Thyroid gland (tissue), 4 donors: ENCODE data around the gene VMP1. TPM values are rescaled to one million over a fixed set of nuclear protein-coding genes. Genes with fewer than 3 reads are reported as not detected.

ENCODE experiments used
- DNase-seq, 2 donors: peaks; one replicate each; pipeline ENCODE4 v3.0.0-alpha.2; 2019
- H3K27ac ChIP-seq, 3 donors: fragments of 200-600 bp; sonication (generic); 1 replicate in 2 of 3; 2 replicates in 1 of 3; pipeline ENCODE4 v1.5.1; 2016 to 2019; ENCODE audit warnings: mild to moderate bottlenecking in 1 of 3, moderate library complexity in 1 of 3
- H3K27me3 ChIP-seq: fragments of 200-600 bp; sonication (generic); one replicate; pipeline ENCODE4 v1.5.1; 2019
- H3K36me3 ChIP-seq, 2 donors: fragments of 200-600 bp; sonication (generic); one replicate each; pipeline ENCODE4 v1.5.1; 2016 to 2019
- H3K4me1 ChIP-seq, 2 donors: fragments of 200-600 bp; sonication (generic); one replicate each; pipeline ENCODE4 v1.5.1; 2017 to 2019
- H3K4me3 ChIP-seq, 3 donors: fragments of 200-600 bp; sonication (generic); replicated peaks in 1 of 3; 1 replicate in 2 of 3; 2 replicates in 1 of 3; pipeline ENCODE4 v1.5.1; 2016; ENCODE audit warnings: mild to moderate bottlenecking in 1 of 3
- H3K9me3 ChIP-seq: fragments of 200-600 bp; sonication (generic); one replicate; pipeline ENCODE4 v1.5.1; 2017
- POLR2A ChIP-seq, 2 donors: fragments of 450-650 bp; IDR thresholded peaks; one replicate each; pipeline ENCODE4 v1.6.1; 2017; ENCODE audit warnings: antibody characterized with exemption in 2 of 2, mild to moderate bottlenecking in 2 of 2, moderate library complexity in 1 of 2
- WGBS, 2 donors: methylation state at CpG; one replicate each; pipeline ENCODE4 v1.1.5; 2017; 5-methylcytosine and 5-hydroxymethylcytosine counted together
- intact Hi-C: fragments of 100-400 bp; cut with DNase I; formaldehyde crosslinking; loops from one replicate; pipeline ENCODE4 v1.15.1; 2023
- total RNA-seq, 4 donors: library from RNA; depleted of rRNA; stranded (reverse); fragments of >200 nt; gene quantifications; one replicate each; pipeline ENCODE4 v1.2.3, GENCODE V29; 2016
- TF ChIP-seq, protein P1 (sequence below), 6 experiments: fragments of 200-600 bp in 3 of 6; fragments of 450-650 bp in 3 of 6; sonication (generic) in 3 of 6; IDR thresholded peaks; one replicate each; pipeline ENCODE4 v1.5.1; 2016 to 2019; ENCODE audit warnings: antibody characterized with exemption in 6 of 6, mild to moderate bottlenecking in 2 of 6, inconsistent platforms in 1 of 6, moderate library complexity in 1 of 6

VMP1 gene
- total RNA-seq, 4 donors from 2014 or later, result 98.5 to 168 (median 125) TPM

DNA sequence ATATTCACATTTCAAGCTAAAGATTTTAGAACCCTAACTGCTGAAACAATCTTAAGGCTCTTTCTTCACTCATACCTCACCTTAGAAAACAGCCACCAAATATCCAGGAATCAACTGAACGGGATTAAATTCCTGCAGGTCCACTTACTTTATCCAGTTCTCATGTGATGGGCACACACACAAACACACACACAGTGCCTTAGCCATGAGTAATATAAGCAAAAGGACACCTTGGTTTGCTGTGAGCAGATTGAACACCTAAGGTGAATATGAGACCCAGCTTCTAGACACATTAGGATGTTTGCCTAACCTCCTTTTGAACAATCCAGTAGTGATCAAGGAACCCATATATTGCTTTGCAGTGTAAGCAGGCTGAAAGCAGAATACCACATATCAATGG is 103.8 kb downstream of the VMP1 start:
- Histone ChIP-seq H3K36me3 (peaks cover 0 to 5% of the 10 kb centered on the region in 2 donors), H3K27me3 (no peaks in the 10 kb centered on the region), H3K27ac (no peak overlapping the region), H3K4me3 (no peak overlapping the region), H3K9me3 (no peaks in the 10 kb centered on the region), H3K4me1 (no peaks in the 10 kb centered on the region)
- intact Hi-C loops, result no loop called here
- DNase-seq, result no peak
- TF ChIP-seq POLR2A (IDR thresholded peaks at IDR 0.05), result no peak
- TF ChIP-seq, protein P1, sequence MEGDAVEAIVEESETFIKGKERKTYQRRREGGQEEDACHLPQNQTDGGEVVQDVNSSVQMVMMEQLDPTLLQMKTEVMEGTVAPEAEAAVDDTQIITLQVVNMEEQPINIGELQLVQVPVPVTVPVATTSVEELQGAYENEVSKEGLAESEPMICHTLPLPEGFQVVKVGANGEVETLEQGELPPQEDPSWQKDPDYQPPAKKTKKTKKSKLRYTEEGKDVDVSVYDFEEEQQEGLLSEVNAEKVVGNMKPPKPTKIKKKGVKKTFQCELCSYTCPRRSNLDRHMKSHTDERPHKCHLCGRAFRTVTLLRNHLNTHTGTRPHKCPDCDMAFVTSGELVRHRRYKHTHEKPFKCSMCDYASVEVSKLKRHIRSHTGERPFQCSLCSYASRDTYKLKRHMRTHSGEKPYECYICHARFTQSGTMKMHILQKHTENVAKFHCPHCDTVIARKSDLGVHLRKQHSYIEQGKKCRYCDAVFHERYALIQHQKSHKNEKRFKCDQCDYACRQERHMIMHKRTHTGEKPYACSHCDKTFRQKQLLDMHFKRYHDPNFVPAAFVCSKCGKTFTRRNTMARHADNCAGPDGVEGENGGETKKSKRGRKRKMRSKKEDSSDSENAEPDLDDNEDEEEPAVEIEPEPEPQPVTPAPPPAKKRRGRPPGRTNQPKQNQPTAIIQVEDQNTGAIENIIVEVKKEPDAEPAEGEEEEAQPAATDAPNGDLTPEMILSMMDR (IDR thresholded peaks at IDR 0.05), result no peak
- 84 to 90% methylated on average over 1 of the region's 1 CpG for WGBS, 2 donors

DNA sequence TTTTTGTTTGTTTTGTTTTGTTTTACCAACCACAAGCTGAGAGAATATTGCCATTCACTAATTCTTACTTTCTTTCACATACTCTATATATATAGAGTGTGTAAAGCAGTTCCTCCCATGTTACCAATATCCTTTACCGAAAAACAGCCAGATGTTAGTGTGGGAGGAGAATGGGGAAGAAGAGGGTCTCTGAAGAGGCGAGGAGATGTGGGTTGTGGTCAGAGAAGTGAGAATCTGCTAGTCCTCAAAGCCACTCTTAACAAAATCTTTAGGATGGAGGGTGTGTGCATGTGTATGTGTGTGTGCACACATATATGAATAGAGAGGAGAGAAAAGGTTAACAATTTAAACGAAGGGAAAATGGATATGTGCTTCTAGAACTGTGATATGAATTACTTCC is 104.7 kb downstream of the VMP1 start:
- TF ChIP-seq POLR2A (IDR thresholded peaks at IDR 0.05), result no peak
- TF ChIP-seq, protein P1 (IDR thresholded peaks at IDR 0.05), result no peak
- H3K27me3 ChIP-seq, result no peaks in the 10 kb centered on the region
- 93 to 96% methylated on average over 3 of the region's 3 CpGs for WGBS, 2 donors
- intact Hi-C loops, result no loop called here
- no peak overlapping the region for H3K27ac ChIP-seq
- no peak for DNase-seq
- no peak overlapping the region for H3K4me3 ChIP-seq
- no peaks in the 10 kb centered on the region for H3K9me3 ChIP-seq
- H3K36me3 ChIP-seq, result peaks cover 0 to 5% of the 10 kb centered on the region in 2 donors
- H3K4me1 ChIP-seq, result no peaks in the 10 kb centered on the region

DNA sequence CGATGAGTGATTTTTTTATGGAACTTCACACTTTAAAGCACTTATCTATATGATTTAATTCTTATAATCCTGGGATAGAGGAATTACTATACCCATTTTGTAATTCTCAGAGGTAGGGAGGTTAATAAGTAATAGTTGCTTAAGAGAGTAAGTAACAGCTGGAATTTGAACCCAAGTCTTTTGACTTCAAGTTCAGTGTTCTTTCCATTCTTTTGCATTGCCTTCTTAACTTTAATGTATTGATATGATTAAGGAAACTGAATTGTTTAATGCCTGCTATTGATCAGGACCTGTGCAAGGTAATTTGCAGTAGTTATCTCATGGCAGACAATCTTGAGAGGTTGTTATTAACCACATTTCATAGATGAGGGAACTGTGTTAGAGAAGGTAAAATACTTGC is 106.8 kb downstream of the VMP1 start:
- no peak for DNase-seq
- no peak overlapping the region for H3K4me3 ChIP-seq
- H3K36me3 ChIP-seq, result peaks cover 0 to 5% of the 10 kb centered on the region in 2 donors
- intact Hi-C loops, result no loop called here
- WGBS, 2 donors, result 96 to 100% methylated on average over 1 of the region's 1 CpG
- no peaks in the 10 kb centered on the region for H3K27me3 ChIP-seq
- no peaks in the 10 kb centered on the region for H3K9me3 ChIP-seq
- H3K27ac ChIP-seq, result no peak overlapping the region
- TF ChIP-seq, protein P1 (IDR thresholded peaks at IDR 0.05), result no peak
- no peak for TF ChIP-seq POLR2A (IDR thresholded peaks at IDR 0.05)
- H3K4me1 ChIP-seq, result no peaks in the 10 kb centered on the region

DNA sequence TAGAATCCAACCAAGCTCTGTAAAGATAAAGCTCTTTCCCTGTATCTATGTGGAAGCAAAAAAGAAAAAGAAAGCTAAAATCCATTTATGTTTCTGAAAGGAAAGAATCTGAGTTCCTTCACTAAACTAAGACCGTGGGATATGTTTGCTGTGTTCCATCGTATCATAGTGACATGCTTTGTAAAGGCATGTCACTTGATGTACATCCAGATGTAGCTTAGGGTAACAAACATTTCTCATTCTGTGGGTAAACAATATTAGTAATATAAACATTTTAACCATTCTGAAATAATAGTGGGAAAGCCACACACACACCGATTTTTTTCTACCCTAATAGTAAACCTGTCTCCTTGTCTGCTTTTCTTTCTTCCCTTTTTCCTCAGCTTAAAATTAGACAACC is 107.2 kb downstream of the VMP1 start:
- Histone ChIP-seq H3K27me3 (no peaks in the 10 kb centered on the region), H3K4me3 (no peak overlapping the region), H3K4me1 (no peaks in the 10 kb centered on the region), H3K27ac (no peak overlapping the region), H3K36me3 (peaks cover 0 to 5% of the 10 kb centered on the region in 2 donors), H3K9me3 (no peaks in the 10 kb centered on the region)
- 92 to 96% methylated on average over 3 of the region's 3 CpGs for WGBS, 2 donors
- intact Hi-C loops, result no loop called here
- no peak for DNase-seq
- TF ChIP-seq, protein P1 (IDR thresholded peaks at IDR 0.05), result no peak
- TF ChIP-seq POLR2A (IDR thresholded peaks at IDR 0.05), result no peak

DNA sequence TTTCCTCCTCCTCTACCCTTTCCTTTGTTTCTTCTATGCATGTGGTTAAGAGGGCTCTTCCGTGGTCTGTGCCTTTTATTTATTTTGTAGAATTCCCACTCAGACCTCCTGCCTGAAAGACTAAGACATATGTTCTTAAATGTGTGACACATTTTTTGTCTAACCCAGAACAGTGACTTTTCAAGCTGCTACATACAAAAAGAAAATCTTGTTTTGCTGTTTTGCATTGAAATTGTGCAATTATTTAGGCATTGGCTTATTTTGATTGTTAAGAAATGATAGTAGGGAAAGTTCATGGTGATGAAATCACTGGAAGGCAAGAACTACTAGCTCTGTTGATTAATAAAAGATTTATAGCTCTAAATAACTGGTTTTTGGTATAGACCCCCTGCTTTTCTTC is 108.5 kb downstream of the VMP1 start:
- no peak overlapping the region for H3K4me3 ChIP-seq
- 48 to 61% methylated on average over 1 of the region's 1 CpG for WGBS, 2 donors
- H3K27me3 ChIP-seq, result no peaks in the 10 kb centered on the region
- H3K9me3 ChIP-seq, result no peaks in the 10 kb centered on the region
- peaks cover 0 to 10% of the 10 kb centered on the region in 2 donors for H3K36me3 ChIP-seq
- H3K27ac ChIP-seq, result no peak overlapping the region
- intact Hi-C loops, result no loop called here
- TF ChIP-seq POLR2A (IDR thresholded peaks at IDR 0.05), result no peak
- TF ChIP-seq, protein P1 (IDR thresholded peaks at IDR 0.05), result no peak
- H3K4me1 ChIP-seq, result no peaks in the 10 kb centered on the region
- no peak for DNase-seq
